ENCODE measurements around the gene MTA3. TPM values are rescaled to one million over a fixed set of nuclear protein-coding genes. Genes with fewer than 3 reads are reported as not detected.

The MTA3 gene
- total RNA-seq, 1 donor from 2014 or later, result 25.8 TPM

DNA sequence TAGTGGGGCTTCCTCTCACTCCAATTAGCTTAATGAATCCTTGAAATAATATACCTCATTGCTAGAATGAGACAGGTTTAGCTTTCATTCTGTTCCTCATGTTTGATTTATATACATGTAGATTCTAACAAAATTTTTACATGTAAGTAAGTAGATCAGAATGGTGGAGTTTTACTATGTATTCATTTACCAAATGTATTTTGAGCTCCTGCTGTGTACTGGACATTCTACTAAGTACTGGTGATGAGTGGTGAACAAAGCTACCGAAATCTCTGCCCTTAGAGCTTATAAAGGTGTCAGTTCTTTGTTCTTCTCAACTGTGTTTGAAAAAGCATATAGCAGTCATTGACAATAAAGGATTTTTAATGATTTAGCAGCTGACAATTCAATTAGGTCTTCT lies 19.7 kb downstream of the MTA3 start:
- Histone ChIP-seq H3K27me3 (ENCODE audit: control insufficient read depth, insufficient read depth, low read length) (no peaks in the 10 kb centered on the region), H3K4me3 (ENCODE audit: low read depth, low read length) (no peak overlapping the region), H3K36me3 (ENCODE audit: control insufficient read depth, insufficient read depth, low read length) (no peaks in the 10 kb centered on the region)
- TF ChIP-seq, protein P1, sequence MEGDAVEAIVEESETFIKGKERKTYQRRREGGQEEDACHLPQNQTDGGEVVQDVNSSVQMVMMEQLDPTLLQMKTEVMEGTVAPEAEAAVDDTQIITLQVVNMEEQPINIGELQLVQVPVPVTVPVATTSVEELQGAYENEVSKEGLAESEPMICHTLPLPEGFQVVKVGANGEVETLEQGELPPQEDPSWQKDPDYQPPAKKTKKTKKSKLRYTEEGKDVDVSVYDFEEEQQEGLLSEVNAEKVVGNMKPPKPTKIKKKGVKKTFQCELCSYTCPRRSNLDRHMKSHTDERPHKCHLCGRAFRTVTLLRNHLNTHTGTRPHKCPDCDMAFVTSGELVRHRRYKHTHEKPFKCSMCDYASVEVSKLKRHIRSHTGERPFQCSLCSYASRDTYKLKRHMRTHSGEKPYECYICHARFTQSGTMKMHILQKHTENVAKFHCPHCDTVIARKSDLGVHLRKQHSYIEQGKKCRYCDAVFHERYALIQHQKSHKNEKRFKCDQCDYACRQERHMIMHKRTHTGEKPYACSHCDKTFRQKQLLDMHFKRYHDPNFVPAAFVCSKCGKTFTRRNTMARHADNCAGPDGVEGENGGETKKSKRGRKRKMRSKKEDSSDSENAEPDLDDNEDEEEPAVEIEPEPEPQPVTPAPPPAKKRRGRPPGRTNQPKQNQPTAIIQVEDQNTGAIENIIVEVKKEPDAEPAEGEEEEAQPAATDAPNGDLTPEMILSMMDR (IDR thresholded peaks at IDR 0.05; ENCODE audit: insufficient read depth, low read length, poor library complexity, severe bottlenecking), result no peak
- no peak for DNase-seq (ENCODE audit: low read depth)

GRCh38 chr2:42590176-42590575 lies 21.7 kb downstream of the MTA3 start:
- no peak for DNase-seq (ENCODE audit: low read depth)
- Histone ChIP-seq H3K27me3 (ENCODE audit: control insufficient read depth, insufficient read depth, low read length) (no peaks in the 10 kb centered on the region), H3K36me3 (ENCODE audit: control insufficient read depth, insufficient read depth, low read length) (no peaks in the 10 kb centered on the region), H3K4me3 (ENCODE audit: low read depth, low read length) (no peak overlapping the region)
- TF ChIP-seq, protein P1 (IDR thresholded peaks at IDR 0.05; ENCODE audit: insufficient read depth, low read length, poor library complexity, severe bottlenecking), result no peak

GRCh38 chr2:42593282-42593681 lies 24.9 kb downstream of the MTA3 start:
- Histone ChIP-seq H3K36me3 (ENCODE audit: control insufficient read depth, insufficient read depth, low read length) (no peaks in the 10 kb centered on the region), H3K27me3 (ENCODE audit: control insufficient read depth, insufficient read depth, low read length) (no peaks in the 10 kb centered on the region), H3K4me3 (ENCODE audit: low read depth, low read length) (no peak overlapping the region)
- TF ChIP-seq, protein P1 (IDR thresholded peaks at IDR 0.05; ENCODE audit: insufficient read depth, low read length, poor library complexity, severe bottlenecking), result no peak
- DNase-seq (ENCODE audit: low read depth), result no peak

GRCh38 chr2:42598656-42599055 lies 30.2 kb downstream of the MTA3 start:
- Histone ChIP-seq H3K36me3 (ENCODE audit: control insufficient read depth, insufficient read depth, low read length) (no peaks in the 10 kb centered on the region), H3K27me3 (ENCODE audit: control insufficient read depth, insufficient read depth, low read length) (no peaks in the 10 kb centered on the region), H3K4me3 (ENCODE audit: low read depth, low read length) (no peak overlapping the region)
- TF ChIP-seq, protein P1 (IDR thresholded peaks at IDR 0.05; ENCODE audit: insufficient read depth, low read length, poor library complexity, severe bottlenecking), result no peak
- no peak for DNase-seq (ENCODE audit: low read depth)

DNA sequence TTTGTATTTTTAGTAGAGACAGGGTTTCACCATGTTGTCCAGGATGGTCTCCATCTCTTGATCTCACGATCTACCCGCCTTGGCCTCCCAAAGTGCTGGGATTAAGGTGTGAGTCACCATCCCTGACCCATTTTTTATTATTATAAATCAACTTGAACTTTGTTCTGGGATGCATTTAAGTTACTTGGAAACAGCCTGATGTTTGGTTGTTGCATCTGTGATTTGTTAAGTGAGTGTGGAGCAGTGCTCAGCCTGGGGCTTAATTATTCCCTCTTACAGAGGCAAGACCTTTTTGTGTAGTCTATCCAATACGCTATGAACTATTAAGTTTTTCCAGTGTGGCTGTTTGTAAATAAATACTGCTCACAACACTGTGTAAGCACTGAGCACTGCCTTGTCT lies 32.6 kb downstream of the MTA3 start:
- no peak for DNase-seq (ENCODE audit: low read depth)
- TF ChIP-seq, protein P1 (IDR thresholded peaks at IDR 0.05; ENCODE audit: insufficient read depth, low read length, poor library complexity, severe bottlenecking), result no peak
- H3K36me3 ChIP-seq (ENCODE audit: control insufficient read depth, insufficient read depth, low read length), result no peaks in the 10 kb centered on the region
- H3K4me3 ChIP-seq (ENCODE audit: low read depth, low read length), result no peak overlapping the region
- H3K27me3 ChIP-seq (ENCODE audit: control insufficient read depth, insufficient read depth, low read length), result no peaks in the 10 kb centered on the region

- no peaks in the 10 kb centered on the region for H3K36me3 ChIP-seq (ENCODE audit: control insufficient read depth, insufficient read depth, low read length)
- TF ChIP-seq, protein P1 (IDR thresholded peaks at IDR 0.05; ENCODE audit: insufficient read depth, low read length, poor library complexity, severe bottlenecking), result no peak
- H3K4me3 ChIP-seq (ENCODE audit: low read depth, low read length), result no peak overlapping the region
- no peak for DNase-seq (ENCODE audit: low read depth)
- no peaks in the 10 kb centered on the region for H3K27me3 ChIP-seq (ENCODE audit: control insufficient read depth, insufficient read depth, low read length)
These were observed 33.9 kb downstream of the MTA3 start for GRCh38 chr2:42602218-42602875.

Measured in kidney epithelial cell (primary cell).